Adrenal gland (tissue), 5 donors: Measurements from ENCODE around the gene EYS.

ENCODE experiments used
- CTCF ChIP-seq, 6 experiments: fragments of 450-650 bp in 4 of 6; fragments of 200-600 bp in 2 of 6; sonication (generic) in 1 of 6; IDR thresholded peaks; 1 replicate in 5 of 6; 2 replicates in 1 of 6; pipeline versions ENCODE4 v1.5.1 to v1.8.0; 2016 to 2021; ENCODE audit warnings: antibody characterized with exemption in 6 of 6, mild to moderate bottlenecking in 2 of 6, moderate library complexity in 1 of 6
- POLR2A ChIP-seq, 2 donors: fragments of 450-650 bp; IDR thresholded peaks; one replicate each; pipeline ENCODE4 v1.6.1; 2017; ENCODE audit warnings: antibody characterized with exemption in 2 of 2, mild to moderate bottlenecking in 2 of 2, moderate library complexity in 1 of 2
- donor health status: DM: no; HTN: no; CAD: no.

- TF ChIP-seq CTCF (IDR thresholded peaks at IDR 0.05) (no peak), POLR2A (IDR thresholded peaks at IDR 0.05) (no peak)
These were observed 1708.0 kb downstream of the EYS start for GRCh38 chr6:63998991-63999390.
